ENCODE data around the gene FIZ1. TPM values are rescaled to one million over a fixed set of nuclear protein-coding genes. Genes with fewer than 3 reads are reported as not detected.

The FIZ1 gene
- total RNA-seq, 1 donor from 2014 or later: 21.5 TPM

GRCh38 chr19:55545443-55545842, 53.9 kb downstream of the FIZ1 start, which contains the start of gene SBK3:
TSS of gene SBK3 (minus strand) at chr19:55545543. CDS start at chr19:55545543, 0 bp downstream.
- no peak for TF ChIP-seq CTCF (IDR thresholded peaks at IDR 0.05; ENCODE audit: unreplicated experiment)
- H3K9me3 Mint-ChIP-seq (ENCODE audit: unreplicated experiment): no peaks in the 10 kb centered on the region
- DNase-seq (ENCODE audit: low spot score): no peak
- H3K27me3 Mint-ChIP-seq (ENCODE audit: unreplicated experiment): peaks cover 8% of the 10 kb centered on the region
- peaks cover 11% of the 10 kb centered on the region for H3K36me3 Mint-ChIP-seq (ENCODE audit: low read depth, unreplicated experiment)
- H3K27ac Mint-ChIP-seq (ENCODE audit: unreplicated experiment): peak within 1 kb of the TSS; percentile 63
- H3K4me3 Mint-ChIP-seq (ENCODE audit: unreplicated experiment): peak within 1 kb of the TSS; percentile 47
- peaks cover 19% of the 10 kb centered on the region for H3K4me1 Mint-ChIP-seq (ENCODE audit: unreplicated experiment)

GRCh38 chr19:55544776-55545439, 54.4 kb downstream of the FIZ1 start:
- Mint-ChIP-seq H3K4me3 (ENCODE audit: unreplicated experiment) (no peak overlapping the region), H3K36me3 (ENCODE audit: low read depth, unreplicated experiment) (peaks cover 12% of the 10 kb centered on the region), H3K27me3 (ENCODE audit: unreplicated experiment) (peaks cover 8% of the 10 kb centered on the region), H3K9me3 (ENCODE audit: unreplicated experiment) (no peaks in the 10 kb centered on the region), H3K4me1 (ENCODE audit: unreplicated experiment) (peaks cover 19% of the 10 kb centered on the region), H3K27ac (ENCODE audit: unreplicated experiment) (no peak overlapping the region)
- no peak for DNase-seq (ENCODE audit: low spot score)
- TF ChIP-seq CTCF (IDR thresholded peaks at IDR 0.05; ENCODE audit: unreplicated experiment): no peak

- no peaks in the 10 kb centered on the region for H3K9me3 Mint-ChIP-seq (ENCODE audit: unreplicated experiment)
- H3K4me3 Mint-ChIP-seq (ENCODE audit: unreplicated experiment): no peak overlapping the region
- H3K27me3 Mint-ChIP-seq (ENCODE audit: unreplicated experiment): peaks cover 8% of the 10 kb centered on the region
- H3K36me3 Mint-ChIP-seq (ENCODE audit: low read depth, unreplicated experiment): peaks cover 15% of the 10 kb centered on the region
- no peak for TF ChIP-seq CTCF (IDR thresholded peaks at IDR 0.05; ENCODE audit: unreplicated experiment)
- peaks cover 16% of the 10 kb centered on the region for H3K4me1 Mint-ChIP-seq (ENCODE audit: unreplicated experiment)
- no peak for DNase-seq (ENCODE audit: low spot score)
- H3K27ac Mint-ChIP-seq (ENCODE audit: unreplicated experiment): no peak overlapping the region
These were observed 55.3 kb downstream of the FIZ1 start for GRCh38 chr19:55544014-55544413.

GRCh38 chr19:55543567-55543966, 55.8 kb downstream of the FIZ1 start:
- TF ChIP-seq CTCF (IDR thresholded peaks at IDR 0.05; ENCODE audit: unreplicated experiment): no peak
- Mint-ChIP-seq H3K27ac (ENCODE audit: unreplicated experiment) (no peak overlapping the region), H3K27me3 (ENCODE audit: unreplicated experiment) (peaks cover 8% of the 10 kb centered on the region), H3K4me1 (ENCODE audit: unreplicated experiment) (peaks cover 16% of the 10 kb centered on the region), H3K9me3 (ENCODE audit: unreplicated experiment) (no peaks in the 10 kb centered on the region), H3K4me3 (ENCODE audit: unreplicated experiment) (no peak overlapping the region), H3K36me3 (ENCODE audit: low read depth, unreplicated experiment) (peaks cover 15% of the 10 kb centered on the region)
- no peak for DNase-seq (ENCODE audit: low spot score)

GRCh38 chr19:55542292-55542855, 56.9 kb downstream of the FIZ1 start:
- Mint-ChIP-seq H3K36me3 (ENCODE audit: low read depth, unreplicated experiment) (peaks cover 15% of the 10 kb centered on the region), H3K4me3 (ENCODE audit: unreplicated experiment) (no peak overlapping the region), H3K4me1 (ENCODE audit: unreplicated experiment) (peaks cover 9% of the 10 kb centered on the region), H3K9me3 (ENCODE audit: unreplicated experiment) (no peaks in the 10 kb centered on the region), H3K27me3 (ENCODE audit: unreplicated experiment) (peaks cover 8% of the 10 kb centered on the region), H3K27ac (ENCODE audit: unreplicated experiment) (no peak overlapping the region)
- no peak for TF ChIP-seq CTCF (IDR thresholded peaks at IDR 0.05; ENCODE audit: unreplicated experiment)
- no peak for DNase-seq (ENCODE audit: low spot score)
